Caco-2 (cell line): Measurements from ENCODE around the gene DHH. TPM values are rescaled to one million over a fixed set of nuclear protein-coding genes. Genes with fewer than 3 reads are reported as not detected.
"Not testable (repeated sequence)": the region's sequence is repeated elsewhere in the genome, so short reads cannot be mapped to it uniquely, and the experiment has no call there.

Source experiments
- BruUV-seq: library from RNA; stranded (reverse); fragments of 400-500 nt; replicated peaks from 2 replicates; lab custom pipeline; 2021; lab: Mats Ljungman, UMichigan
- CTCF ChIA-PET: fragments of 300-600 bp; sonication (Branson Sonifier 250); formaldehyde crosslinking; loops from one replicate; lab custom pipeline; 2022; ENCODE audit warnings: antibody characterized with exemption; lab: Charles Lee
- POLR2A ChIA-PET: fragments of 300-600 bp; sonication (Branson Sonifier 250); formaldehyde crosslinking; loops from one replicate; lab custom pipeline; 2022; ENCODE audit warnings: antibody characterized with exemption; lab: Charles Lee
- DNase-seq, 2 experiments: peaks; one replicate each; pipeline versions ENCODE4 v3.0.0 to v3.0.0-alpha.2; 2020 to 2022
- H3K27me3 ChIP-seq: replicated peaks from 2 replicates; pipeline ENCODE4 v1.6.0; 2011; ENCODE audit warnings: low read length; ENCODE audit not compliant: control insufficient read depth, insufficient read depth
- H3K36me3 ChIP-seq: 2 replicates; pipeline ENCODE4 v1.5.1; 2011; ENCODE audit warnings: low read length; ENCODE audit not compliant: control insufficient read depth, insufficient read depth
- H3K4me1 ChIP-seq: fragments of 250-450 bp; sonication (Bioruptor Pico); 2 replicates; pipeline ENCODE4 v1.5.1; 2020; ENCODE audit warnings: mild to moderate bottlenecking
- H3K4me3 ChIP-seq: 2 replicates; pipeline ENCODE4 v1.5.1; 2011; ENCODE audit warnings: low read depth, mild to moderate bottlenecking, control low read depth, low read length
- H3K9me3 ChIP-seq: fragments of 250-450 bp; sonication (Bioruptor Pico); 2 replicates; pipeline ENCODE4 v1.5.1; 2020; ENCODE audit warnings: mild to moderate bottlenecking, moderate library complexity
- H3K27ac Mint-ChIP-seq: one replicate; pipeline ENCODE4 v1.8.0; 2022; ENCODE audit warnings: mixed read lengths; ENCODE audit not compliant: unreplicated experiment
- H3K27me3 Mint-ChIP-seq: one replicate; pipeline ENCODE4 v1.8.0; 2022; ENCODE audit warnings: mixed read lengths; ENCODE audit not compliant: insufficient read depth, unreplicated experiment
- H3K36me3 Mint-ChIP-seq: one replicate; pipeline ENCODE4 v1.8.0; 2022; ENCODE audit warnings: mild to moderate bottlenecking, mixed read lengths; ENCODE audit not compliant: insufficient read depth, unreplicated experiment
- H3K4me1 Mint-ChIP-seq: one replicate; pipeline ENCODE4 v1.8.0; 2022; ENCODE audit warnings: low read depth, mixed read lengths; ENCODE audit not compliant: unreplicated experiment
- H3K4me3 Mint-ChIP-seq: one replicate; pipeline ENCODE4 v1.8.0; 2022; ENCODE audit warnings: mild to moderate bottlenecking, moderate library complexity, mixed read lengths; ENCODE audit not compliant: unreplicated experiment
- H3K9me3 Mint-ChIP-seq: one replicate; pipeline ENCODE4 v1.8.0; 2022; ENCODE audit warnings: mixed read lengths; ENCODE audit not compliant: unreplicated experiment
- CTCF ChIP-seq, 2 experiments: fragments of 200-600 bp in 1 of 2; IDR thresholded peaks; 1 replicate in 1 of 2; 2 replicates in 1 of 2; pipeline versions ENCODE4 v1.5.1 to v1.8.0; 2011 to 2022; ENCODE audit warnings: antibody characterized with exemption in 1 of 2, control low read depth in 1 of 2, inconsistent platforms in 1 of 2, low read depth in 1 of 2, low read length in 1 of 2, mild to moderate bottlenecking in 1 of 2, moderate library complexity in 1 of 2; ENCODE audit not compliant: insufficient read depth in 1 of 2, severe bottlenecking in 1 of 2, unreplicated experiment in 1 of 2
- intact Hi-C: fragments of 100-400 bp; cut with micrococcal nuclease; formaldehyde crosslinking; loops from one replicate; pipeline ENCODE4 v1.10.0; 2022; ENCODE audit not compliant: unreplicated experiment
- total RNA-seq: library from RNA; stranded (reverse); gene quantifications from 2 replicates; pipeline ENCODE4 v1.2.3, GENCODE V29; 2022

DHH gene
- total RNA-seq, 1 experiment from 2014 or later: 0.16 TPM

GRCh38 chr12:49138587-49138986 lies 44.0 kb upstream of the DHH start:
- POLR2A ChIA-PET: no interaction called here

GRCh38 chr12:49137476-49137875 lies 42.9 kb upstream of the DHH start:
- no peaks in the 10 kb centered on the region for H3K9me3 Mint-ChIP-seq
- Histone ChIP-seq H3K4me3 (no peak overlapping the region), H3K9me3 (no peaks in the 10 kb centered on the region), H3K27me3 (no peaks in the 10 kb centered on the region), H3K36me3 (no peaks in the 10 kb centered on the region), H3K4me1 (peaks cover 5% of the 10 kb centered on the region)
- no peak overlapping the region for H3K4me3 Mint-ChIP-seq
- ChIA-PET POLR2A (interaction anchor here (0.6 kb wide), 1 partner anchor 991 kb away, joined by 6 read pairs; no protein-coding TSS in a partner anchor), CTCF (no interaction called here)
- DNase-seq: no peak
- peaks cover under 1% of the 10 kb centered on the region for H3K4me1 Mint-ChIP-seq
- H3K27ac Mint-ChIP-seq: no peak overlapping the region
- H3K27me3 Mint-ChIP-seq: no peaks in the 10 kb centered on the region
- no peak for TF ChIP-seq CTCF (IDR thresholded peaks at IDR 0.05; ENCODE audit: insufficient read depth in 1 of 2, low read depth in 1 of 2, low read length in 1 of 2, severe bottlenecking in 1 of 2, unreplicated experiment in 1 of 2)
- intact Hi-C loops: no loop called here
- peaks cover 5% of the 10 kb centered on the region for H3K36me3 Mint-ChIP-seq
- no TSS peak for BruUV-seq

More at GRCh38 chr12:49138587-49138986, 44.0 kb upstream of the DHH start:
- intact Hi-C loops: no loop called here
- no peaks in the 10 kb centered on the region for H3K36me3 ChIP-seq
- Mint-ChIP-seq H3K36me3 (peaks cover 5% of the 10 kb centered on the region), H3K27me3 (no peaks in the 10 kb centered on the region), H3K9me3 (no peaks in the 10 kb centered on the region), H3K4me3 (no peak overlapping the region), H3K27ac (no peak overlapping the region), H3K4me1 (no peaks in the 10 kb centered on the region)
- H3K4me1 ChIP-seq: no peaks in the 10 kb centered on the region
- H3K4me3 ChIP-seq: no peak overlapping the region
- no TSS peak for BruUV-seq
- no peaks in the 10 kb centered on the region for H3K9me3 ChIP-seq
- DNase-seq: no peak
- CTCF ChIA-PET: no interaction called here
- H3K27me3 ChIP-seq: no peaks in the 10 kb centered on the region
- TF ChIP-seq CTCF (IDR thresholded peaks at IDR 0.05; ENCODE audit: insufficient read depth in 1 of 2, low read depth in 1 of 2, low read length in 1 of 2, severe bottlenecking in 1 of 2, unreplicated experiment in 1 of 2): no peak

GRCh38 chr12:49136997-49137396 lies 42.4 kb upstream of the DHH start:
- H3K4me3 ChIP-seq, H3K4me1 Mint-ChIP-seq, H3K4me1 ChIP-seq, H3K27ac Mint-ChIP-seq, H3K4me3 Mint-ChIP-seq, H3K9me3 Mint-ChIP-seq, H3K27me3 ChIP-seq, DNase-seq, H3K27me3 Mint-ChIP-seq, intact Hi-C loops, CTCF ChIA-PET, BruUV-seq, H3K36me3 ChIP-seq, H3K9me3 ChIP-seq, H3K36me3 Mint-ChIP-seq: not testable (repeated sequence)
- POLR2A ChIA-PET: interaction anchor here (0.6 kb wide), 1 partner anchor 992 kb away, joined by 6 read pairs; no protein-coding TSS in a partner anchor
